ENCODE results near the gene SCUBE2.

SCUBE2 gene

DNA sequence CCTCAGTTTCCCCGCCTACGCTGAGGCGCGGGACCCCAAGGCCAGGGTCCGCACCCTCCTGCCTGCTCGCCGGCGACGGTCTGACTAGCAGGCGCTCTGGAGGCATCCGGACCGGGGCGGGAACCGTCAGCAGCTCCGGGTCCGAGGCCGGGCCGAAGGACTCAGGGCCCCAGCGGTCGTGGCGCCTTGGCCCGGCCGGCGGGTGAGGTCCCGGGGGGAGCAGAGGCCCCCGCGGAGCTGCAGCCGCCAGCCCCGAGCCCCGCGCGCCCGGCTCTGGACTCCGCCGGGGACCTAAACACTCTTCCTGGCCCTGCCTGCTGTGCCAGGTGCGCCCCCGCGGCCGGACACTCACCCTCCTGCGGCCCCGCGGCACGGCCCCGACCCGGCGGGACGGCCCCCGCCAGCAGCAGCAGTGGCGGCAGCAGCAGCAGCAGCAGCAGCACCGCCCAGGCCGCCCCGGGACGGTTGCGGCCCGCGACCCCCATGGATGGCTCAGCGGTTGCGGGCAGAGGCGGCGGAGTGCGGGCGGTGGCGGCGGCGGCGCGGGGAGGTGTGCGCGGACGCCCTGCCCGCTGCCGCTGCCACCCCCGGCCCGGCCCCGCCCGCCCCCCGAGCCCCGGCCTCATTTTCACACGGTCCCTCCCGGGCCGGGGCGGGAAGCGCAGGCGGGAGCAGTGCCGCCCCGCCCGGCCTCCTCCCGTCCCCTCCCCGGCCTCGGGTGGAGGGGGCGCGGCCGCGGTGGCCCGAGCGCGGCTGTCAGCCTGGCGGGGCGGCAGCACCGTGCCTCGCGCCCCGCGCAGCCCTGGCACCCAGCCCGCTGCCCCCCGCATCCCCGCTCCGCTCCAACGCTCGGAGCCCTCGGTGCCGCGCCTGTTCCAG, at the start of gene SCUBE2:
Gene SCUBE2, minus strand, starts transcription at position 556 of the 879 bp plus-strand sequence. Its CDS starts 71 bp downstream, at position 485.
- no peak for DNase-seq (ENCODE audit: low read depth)

DNA sequence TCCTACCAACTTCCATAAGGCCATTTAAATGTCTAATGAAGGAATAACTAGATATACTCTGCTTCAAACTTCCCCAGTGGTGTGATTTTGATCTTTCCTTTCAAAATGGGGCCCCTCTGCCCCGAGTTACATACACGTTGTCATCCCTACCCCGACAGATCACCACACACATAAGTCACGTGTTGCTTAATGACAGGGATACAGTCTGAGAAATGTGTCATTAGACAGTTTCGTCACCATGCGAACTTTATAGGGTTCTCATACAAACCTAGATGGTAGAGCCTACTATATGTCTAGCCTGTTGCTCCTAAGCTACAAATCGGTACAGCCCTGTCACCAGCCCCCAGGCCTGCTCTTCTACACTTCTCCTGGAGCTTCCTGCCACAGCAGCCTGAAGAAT, 49.8 kb upstream of the SCUBE2 start:
- no peak for DNase-seq (ENCODE audit: low read depth)

DNA sequence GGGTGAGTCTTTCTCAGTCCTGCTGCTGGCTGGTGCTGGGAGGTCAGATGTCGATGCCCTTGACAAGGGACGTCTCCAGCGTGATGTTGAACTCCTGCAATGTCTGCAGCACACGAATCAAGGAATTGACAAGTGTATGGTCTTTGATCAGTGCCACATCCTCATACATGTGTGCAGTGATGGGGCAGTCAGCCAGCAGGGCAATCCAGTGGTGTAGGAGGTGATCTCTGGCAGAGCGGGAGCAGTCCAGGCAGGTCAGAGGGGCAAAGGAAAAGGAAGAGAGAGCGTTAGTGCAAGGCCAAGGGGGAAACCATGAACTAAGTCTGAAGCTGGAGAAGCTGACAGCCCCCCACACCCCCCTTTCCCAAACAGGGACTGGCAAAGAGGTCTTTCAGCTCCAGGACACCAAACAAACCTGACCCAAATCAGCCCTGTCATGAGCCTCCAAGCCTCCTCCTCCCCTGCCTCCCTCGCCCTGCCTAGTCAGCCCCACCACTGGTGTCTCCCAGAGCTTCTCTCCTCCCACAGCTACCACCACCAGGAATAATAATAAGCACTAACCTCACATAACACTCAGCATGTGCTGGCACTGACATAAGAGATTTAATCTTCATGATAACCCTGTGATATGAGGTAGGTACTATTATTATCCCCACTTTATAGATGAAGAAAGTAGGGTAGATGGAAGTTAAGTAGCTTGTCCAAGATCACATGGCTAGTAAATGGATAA, 48.4 kb upstream of the SCUBE2 start:
- DNase-seq (ENCODE audit: low read depth): no peak

DNA sequence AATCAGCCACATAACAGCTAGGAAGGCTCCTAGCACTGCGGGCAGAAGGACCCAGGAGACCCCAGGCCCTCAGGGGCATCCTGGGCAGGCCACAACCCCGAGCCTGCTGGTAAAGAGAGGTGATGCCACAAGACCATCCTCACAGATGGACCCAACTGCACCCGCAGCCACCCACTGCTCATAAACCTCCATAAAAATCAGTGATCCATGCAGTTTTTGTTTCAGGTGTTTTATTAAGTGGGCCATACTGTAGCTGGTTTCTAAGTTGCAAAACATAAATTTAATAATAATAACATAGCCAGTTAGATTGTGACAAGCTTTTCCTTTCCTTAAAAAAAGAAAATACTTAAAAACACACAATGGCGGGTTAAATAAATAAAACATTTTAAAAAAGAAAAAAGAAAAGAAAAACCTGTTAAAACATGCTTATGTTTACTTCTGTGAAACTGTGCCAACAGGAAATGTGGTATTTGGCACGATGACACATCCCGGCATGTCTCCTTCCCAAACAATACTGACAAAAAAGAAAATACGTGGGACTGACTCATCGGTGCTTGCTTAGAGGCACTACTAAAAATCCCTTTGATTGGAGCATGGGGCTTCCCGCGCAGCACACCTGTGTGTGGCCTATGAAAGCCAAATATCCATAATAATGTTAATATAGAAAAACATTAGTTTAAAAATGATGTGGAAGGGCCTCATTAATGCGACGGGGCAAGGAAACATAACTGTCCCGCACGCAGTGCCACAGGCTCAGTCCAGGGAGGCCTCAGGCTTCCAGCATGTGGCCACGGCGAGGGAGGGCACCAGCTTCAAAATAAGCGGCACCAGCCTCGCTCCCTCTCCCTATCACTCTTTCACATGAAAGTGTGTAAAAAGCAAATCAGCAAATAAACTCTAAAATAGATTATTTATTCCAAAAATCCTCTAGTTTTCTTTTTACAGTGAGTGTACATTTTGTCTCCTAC, 47.5 kb upstream of the SCUBE2 start:
- peak; percentile 83 for DNase-seq (ENCODE audit: low read depth)

DNA sequence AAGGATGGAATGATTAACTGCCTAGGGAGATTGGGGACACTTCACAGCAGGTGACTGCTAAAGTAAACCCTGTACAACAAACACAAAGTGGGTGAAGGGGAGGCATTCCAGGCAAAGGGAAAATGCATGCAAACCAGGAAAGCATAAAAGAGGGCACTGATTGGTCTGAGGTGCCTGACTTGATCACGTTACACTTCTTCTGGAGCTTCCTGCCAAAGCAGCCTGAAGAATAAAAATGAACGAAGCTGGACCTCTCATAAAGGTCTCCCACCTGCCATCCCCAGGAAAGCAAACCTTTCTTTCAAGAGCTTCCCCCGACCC, 46.7 kb upstream of the SCUBE2 start:
- DNase-seq (ENCODE audit: low read depth): no peak

DNA sequence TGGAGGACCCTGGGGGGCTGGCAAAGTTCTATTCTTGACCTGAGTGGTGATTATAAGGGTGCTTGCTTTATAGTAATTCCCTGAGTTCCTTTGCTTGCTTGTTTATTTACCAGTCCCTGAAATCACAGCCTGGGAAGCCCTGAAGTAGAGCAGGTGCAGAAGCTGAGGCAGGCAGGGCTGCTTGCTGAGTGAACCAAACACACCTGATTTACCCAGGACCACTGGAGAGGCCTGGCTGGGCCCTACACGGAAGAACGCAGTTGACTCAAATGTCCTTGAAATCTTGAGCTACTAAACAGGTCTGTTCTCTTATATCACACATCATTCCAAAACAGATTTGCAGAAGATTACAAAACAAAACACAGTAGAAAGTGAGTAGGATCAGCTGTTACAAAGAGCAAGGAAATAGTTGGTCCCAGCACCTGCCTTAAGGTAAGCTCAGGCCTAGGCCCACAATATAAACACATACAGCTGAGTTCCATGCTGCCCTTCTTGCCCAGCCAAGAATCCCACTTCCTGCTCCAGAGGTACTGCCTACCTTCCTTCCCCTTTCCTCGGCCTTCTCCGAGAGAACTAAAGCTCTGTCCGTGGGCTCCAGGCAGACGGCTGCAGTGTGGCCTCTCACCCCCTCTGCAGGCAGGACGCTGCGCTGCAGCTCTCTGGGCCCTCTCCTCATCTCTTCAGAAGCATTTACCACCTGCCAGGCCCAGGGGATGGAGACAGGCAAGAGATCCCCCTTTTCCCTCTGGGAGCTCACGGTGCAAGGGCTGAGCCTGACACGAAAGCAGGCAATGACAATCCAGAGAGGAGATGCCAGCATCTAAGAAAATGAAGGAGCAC, 46.1 kb upstream of the SCUBE2 start:
- no peak for DNase-seq (ENCODE audit: low read depth)

DNA sequence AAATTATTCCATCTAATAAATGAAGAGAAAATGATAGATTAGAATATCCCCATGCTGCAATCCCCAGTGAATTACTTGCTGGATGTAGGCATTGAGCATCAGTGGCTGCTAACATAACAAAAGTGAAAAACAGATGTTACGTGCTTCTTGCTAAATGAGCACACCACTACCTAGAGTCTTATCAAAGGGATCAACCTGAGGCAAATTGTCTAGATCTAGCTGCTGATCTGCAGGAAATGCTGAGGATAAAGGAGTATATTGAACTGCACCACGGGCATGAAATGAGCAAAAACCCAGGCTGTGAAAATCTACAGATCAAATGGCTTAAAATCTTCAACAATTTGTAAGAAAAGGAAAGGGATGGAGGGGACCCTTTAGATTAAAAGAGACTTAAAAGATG, 45.3 kb upstream of the SCUBE2 start:
- DNase-seq (ENCODE audit: low read depth): no peak

DNA sequence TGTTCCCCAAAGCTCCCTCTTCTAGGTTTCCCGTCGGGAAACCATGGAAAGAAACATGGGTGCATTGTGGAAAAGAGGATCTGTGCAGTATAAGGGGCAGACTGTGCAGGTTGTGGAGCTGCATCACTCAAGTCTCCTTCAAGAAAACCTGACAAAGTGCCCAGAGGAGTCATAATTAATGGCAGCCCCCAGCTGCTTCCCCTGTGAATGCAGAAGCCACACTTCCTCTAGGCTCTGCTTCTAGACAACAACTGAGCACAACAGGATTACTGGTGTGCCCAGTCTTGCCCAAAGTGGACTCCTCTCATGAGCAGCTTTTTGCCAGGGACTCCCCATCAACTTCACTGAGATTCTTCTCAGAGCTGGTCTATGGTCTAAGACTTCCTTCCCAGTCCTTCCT, 42.6 kb upstream of the SCUBE2 start:
- no peak for DNase-seq (ENCODE audit: low read depth)

DNA sequence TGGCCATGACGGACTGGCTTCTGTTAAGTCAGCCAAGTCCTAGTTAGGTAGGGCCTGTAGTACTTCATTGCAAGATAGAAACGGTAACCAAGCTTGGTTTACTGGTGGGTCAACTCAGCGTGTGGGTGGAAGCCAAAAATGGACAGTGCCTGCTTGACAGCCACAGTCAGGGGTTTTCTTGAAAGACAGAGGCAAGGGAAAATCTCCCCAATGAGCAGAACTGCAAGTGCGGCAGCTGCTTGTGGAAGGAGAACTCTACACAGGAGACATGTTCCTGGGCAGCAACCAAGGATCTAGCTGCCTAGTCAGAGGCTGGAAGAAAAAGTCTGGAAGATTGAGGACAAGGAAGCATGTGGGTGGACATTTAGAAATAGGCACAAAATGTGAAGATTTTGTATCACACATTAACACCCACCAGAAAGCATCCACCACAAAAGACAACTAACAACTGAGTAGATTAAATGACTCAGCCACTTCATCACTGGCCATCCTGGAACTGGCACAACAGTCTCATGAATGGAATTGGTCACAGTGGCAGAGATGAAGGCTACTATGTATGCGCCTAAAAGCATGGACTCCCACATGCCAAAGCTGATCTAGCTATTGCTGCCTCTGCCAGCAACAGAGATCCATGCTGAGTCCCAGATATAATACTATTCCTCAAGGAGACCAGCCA, 40.9 kb upstream of the SCUBE2 start:
- DNase-seq (ENCODE audit: low read depth): no peak

DNA sequence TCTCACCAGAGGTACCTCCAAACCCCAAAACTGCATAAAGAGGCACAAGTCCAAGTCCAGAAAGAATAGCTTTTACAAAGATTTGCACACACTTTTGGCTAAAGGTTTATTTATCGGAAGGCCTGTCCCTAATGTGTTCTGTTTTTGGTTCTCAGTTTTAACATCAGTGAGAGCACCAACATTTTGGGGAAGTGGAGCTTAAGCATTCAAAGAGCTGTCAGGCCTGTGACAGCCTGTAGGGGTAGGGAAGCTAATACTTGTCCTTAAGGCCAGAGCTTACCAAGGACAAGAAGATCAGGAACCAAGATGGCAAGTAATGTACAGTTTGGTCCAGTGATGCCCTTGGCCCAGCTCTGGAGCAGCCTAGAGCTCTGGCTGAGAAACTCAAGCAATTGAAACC, 38.9 kb upstream of the SCUBE2 start:
- DNase-seq (ENCODE audit: low read depth): no peak

DNA sequence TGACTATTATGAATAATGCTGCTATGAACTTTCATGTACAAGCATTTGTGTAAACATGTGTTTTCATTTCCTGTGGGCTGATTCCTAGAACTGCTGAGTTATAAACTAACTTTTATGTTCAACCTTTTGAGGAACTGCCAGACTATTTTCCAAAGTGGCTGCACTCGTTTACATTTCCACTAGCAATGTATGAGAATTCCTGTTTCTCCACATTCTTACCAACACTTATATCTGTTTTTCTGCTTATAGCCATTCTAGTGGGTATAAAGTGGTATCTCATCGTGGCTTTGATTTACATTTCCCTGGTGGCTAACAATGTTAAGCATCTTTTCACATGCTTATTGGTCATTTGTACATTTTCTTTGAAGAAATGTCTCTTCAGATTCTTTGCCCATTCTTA, 35.2 kb upstream of the SCUBE2 start:
- DNase-seq (ENCODE audit: low read depth): no peak

DNA sequence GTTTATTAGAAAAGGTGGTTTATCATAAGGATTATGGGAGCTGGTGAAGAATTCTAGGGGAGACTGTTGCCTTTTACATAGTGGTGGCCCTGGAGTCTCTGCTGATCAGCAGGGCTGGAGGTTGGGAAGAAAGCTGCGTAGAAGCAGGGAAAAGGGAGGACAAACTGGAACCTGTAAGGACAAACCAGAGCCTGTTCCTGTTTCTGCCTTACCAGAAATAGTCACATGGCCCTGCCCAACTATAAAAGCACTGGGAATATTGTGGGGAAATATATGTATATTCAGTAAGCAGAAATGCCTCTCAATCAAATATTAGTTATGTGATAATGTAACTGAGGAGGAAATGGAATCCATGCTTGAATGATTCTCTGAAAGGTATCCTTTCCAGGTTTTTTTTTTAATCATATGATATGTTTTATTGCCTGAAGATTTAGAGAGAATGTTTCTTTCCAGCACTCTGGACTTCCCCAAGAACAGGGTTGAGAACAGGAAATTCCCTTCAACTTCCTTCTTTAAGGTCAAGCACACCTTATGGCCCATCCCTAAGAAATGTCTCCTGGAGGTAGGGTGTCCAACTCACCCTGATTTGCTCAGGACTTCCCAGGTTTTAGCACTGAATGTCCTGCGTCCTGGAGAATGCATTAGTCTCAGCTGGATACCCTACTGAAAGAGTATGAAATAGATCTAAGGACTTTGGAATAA, 33.9 kb upstream of the SCUBE2 start:
- DNase-seq (ENCODE audit: low read depth): no peak

DNA sequence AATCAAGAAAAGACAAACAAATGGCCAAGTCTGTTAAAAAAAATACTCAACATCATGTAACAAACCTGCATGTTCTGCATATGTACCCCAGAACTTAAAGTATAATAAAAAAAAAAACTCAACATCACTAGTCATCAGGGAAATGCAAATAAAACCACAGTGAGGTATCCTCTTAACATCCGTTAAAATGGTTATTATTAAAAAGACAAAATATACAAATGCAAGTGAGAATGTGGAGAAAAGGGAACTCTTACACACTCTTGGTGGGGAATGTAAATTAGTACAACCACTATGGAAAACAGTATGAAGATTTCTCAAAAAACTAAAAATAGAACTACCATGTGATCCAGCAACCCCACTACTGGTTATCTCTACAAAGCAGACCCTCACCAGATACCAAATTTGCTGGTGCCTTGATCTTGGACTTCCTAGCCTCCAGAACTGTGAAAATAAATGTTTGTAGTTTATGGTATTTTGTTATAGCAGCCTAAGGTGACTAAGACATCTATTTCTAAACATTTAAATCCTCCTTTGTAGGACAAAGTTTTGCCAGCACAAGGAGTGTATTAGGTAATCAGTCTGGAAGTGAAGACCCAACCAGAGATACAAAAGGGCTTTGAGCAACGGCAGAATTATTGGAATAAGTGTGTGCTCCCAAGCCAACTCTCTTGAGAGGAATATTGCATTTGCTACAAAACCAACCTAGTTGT, 32.4 kb upstream of the SCUBE2 start:
- DNase-seq (ENCODE audit: low read depth): no peak

DNA sequence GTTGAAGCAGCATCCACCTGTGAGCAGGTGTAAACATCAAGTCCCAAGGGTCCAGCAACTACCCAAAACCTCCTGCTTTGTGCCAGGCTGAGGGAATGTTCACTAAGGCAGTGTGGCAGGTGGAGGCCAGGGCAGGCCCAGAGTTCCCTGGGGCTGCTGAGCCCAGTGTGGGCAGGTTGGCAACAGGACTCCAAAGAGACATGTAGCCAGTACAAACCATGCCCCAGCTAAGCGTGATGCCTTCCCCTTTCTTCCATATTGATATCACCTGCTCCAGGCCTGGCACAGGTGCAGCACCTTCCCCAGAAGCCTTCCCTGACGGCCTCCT, 30.0 kb upstream of the SCUBE2 start:
- no peak for DNase-seq (ENCODE audit: low read depth)

DNA sequence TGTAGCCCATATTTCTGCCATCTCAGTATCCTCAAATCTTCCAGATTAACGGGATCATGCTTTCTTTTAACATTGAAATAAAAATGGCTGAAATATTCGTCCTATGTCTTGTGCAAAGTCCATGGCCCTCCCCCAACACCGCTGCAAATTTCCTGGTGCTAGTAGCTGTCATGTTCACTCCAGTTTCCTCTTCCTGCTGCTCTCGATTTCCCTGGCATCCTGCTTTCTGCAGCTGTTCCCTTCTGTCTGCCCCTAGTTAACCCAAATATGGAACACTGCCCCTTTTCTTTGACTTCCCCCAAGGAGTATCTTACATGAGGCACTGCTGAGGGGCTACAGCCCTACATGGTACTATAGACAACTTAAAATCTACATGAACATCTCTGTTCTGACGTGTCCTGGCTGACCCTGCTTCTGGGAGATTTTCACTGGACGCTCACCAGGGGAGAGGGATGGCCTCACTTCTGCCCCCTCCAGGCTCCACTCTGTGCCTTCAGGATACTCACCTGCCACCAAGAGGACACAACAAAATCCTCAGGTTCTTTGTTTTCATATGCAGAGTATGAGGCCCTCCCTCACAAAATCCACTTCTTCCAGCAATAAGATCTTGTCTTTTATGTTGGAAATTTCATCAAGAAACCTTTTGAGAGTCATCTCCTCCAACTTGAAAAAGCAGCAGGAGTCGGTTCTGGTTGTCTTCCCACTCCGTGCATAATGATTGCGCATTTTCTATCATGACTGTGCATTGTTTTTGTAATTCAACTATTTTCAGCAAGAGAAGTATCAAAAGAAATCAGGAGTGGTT, 29.5 kb upstream of the SCUBE2 start:
- no peak for DNase-seq (ENCODE audit: low read depth)

DNA sequence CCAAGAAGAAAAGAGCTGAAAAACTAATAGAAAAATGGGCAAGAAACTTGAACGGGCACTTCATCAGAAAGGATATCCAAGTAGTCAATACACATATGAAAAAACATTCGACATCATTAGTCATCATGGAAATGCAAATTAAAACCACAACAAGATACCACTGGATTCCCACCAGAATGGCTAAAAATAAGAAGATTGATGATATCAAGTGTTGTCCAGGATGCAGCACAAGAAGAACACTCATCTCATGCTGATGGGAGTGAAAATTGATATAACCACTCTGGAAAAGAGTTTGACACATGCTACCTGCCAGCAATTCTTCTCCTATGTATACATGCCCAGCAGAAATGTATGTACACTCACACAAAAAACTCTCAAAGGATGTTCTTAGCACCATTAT, 26.9 kb upstream of the SCUBE2 start:
- no peak for DNase-seq (ENCODE audit: low read depth)

DNA sequence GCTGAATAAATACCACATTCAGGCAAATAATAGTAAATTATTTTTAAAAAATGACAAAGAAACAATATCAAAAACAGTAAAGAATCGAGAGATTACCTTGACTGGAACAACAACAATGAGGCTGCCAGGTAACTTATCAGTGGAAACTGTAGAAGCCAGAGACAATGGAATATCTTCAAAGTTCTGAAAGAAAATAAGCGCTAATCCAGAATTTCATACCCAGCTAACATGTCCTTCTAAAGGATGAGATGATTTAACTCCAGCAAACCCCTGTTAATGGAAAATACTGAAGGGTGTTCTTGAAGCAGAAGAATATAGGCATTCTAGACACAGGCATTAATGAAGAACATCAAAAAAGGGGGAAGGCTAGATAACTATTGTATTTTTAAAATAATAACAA, 20.7 kb upstream of the SCUBE2 start:
- no peak for DNase-seq (ENCODE audit: low read depth)

DNA sequence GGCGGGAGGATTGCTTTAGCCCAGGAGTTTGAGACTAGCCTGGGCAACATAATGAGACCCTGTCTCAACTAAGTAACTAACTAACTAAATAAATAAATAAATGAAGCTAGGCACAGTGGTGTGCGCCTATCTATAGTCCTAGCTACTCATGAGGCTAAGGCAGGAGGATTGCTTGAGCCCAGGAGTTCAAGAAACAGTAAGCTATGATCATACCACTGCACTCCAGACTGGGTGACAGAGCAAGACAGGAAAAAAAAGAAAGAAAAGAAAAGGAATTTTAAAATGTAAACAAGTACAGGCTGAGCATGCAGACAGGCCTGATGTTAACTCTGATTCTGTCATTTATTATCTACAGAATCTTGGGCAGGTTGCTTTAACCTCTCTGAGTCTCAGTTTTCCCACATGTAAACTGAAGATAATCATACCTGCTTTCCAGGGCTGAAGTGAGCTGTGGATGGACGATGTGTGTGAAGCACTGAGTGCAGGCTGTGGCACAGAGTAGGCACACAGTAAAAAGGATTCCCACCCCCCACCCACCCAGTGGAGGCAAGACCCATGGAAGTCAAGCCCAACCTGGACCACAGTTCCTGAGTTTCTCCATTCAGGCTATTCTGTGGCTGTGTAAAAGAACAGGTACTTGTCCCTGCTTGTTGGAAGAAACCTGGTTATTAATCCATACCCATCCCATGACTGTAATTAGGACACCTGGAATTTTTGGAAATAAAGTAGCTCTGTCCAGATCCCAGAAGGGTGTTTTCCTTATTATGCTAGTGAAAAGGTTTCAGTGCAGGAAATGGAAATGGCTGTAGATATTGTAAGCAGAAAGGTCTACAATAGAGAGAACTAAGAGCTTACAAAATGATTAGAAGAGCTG, 18.7 kb upstream of the SCUBE2 start:
- no peak for DNase-seq (ENCODE audit: low read depth)
